IPS-18c (cell line): ENCODE results near the gene PRSS56.
A peak's percentile ranks its signal among the peaks of the same experiment; 100 is the strongest.

Source experiments
- H3K4me3 ChIP-seq: 2 replicates; pipeline ENCODE4 v1.7.0; 2013; ENCODE audit warnings: low read depth, mild to moderate bottlenecking, low read length, moderate library complexity; ENCODE audit not compliant: insufficient read depth
- H3K9me3 ChIP-seq: one replicate; pipeline ENCODE4 v1.6.1; 2013; ENCODE audit warnings: mild to moderate bottlenecking, low read length, moderate library complexity; ENCODE audit not compliant: control insufficient read depth, insufficient read depth

PRSS56 gene

DNA sequence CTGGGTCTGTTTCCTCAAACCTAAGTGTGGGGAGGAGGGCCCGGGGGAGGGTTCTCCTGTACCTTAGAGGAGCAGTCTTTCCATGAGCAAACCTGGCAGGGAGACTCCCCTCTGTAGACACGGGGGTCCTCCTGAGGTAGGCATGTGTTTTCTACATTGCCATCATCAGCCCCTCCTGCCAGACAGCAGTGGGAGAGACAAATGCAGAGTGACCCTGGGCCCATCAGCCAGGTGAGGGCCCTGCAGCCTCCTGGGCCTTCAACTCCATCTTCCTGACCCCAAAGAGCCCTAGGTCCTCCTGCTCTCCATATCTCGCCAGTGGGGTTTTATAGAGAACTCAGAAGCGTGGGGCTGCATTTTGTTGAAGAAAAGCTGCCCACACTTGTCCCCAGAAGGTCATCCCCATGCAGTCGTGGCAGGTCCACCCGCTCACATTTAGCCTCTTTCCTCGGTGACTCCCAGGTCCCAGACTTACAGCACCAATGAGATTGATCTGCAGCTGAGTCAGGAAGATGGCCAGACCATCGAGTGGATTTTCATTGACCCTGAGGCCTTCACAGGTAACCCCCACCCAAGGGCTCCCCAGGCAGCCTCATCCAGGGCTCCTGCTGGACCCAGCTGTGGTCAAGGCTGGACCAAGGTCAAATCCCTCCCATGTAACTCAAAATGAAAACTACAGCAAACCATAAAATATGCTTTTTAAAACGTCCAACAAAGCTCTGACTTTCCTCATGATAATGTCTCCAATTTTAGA, 21.9 kb downstream of the PRSS56 start:
- Histone ChIP-seq H3K9me3 (no peaks in the 10 kb centered on the region), H3K4me3 (no peak overlapping the region)

DNA sequence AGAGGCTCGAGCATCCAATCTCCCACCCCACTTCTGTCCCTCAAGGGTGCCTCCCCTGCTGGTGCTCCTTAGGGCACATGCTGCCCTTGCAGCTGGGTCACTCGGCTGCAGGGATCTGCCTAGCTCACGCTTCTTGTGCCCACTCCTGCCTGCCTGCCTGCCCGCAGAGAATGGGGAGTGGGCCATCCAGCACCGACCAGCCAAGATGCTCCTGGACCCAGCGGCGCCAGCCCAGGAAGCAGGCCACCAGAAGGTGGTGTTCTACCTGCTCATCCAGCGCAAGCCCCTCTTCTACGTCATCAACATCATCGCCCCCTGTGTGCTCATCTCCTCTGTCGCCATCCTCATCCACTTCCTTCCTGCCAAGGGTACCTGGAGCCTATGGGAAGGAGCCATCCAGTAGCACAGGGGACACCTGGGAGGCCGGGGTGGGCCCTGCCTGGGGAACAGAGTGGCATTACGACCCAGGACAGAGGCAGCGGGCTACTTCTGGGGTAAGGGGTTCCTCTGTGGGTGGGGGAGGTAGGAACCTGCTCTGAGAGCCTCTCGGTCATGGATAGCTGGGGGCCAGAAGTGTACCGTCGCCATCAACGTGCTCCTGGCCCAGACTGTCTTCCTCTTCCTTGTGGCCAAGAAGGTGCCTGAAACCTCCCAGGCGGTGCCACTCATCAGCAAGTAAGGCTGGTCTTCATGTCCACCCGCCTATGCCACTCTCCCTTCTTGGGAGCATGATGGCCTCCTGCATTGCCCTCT, 22.7 kb downstream of the PRSS56 start:
- H3K9me3 ChIP-seq, result no peaks in the 10 kb centered on the region
- H3K4me3 ChIP-seq, result no peak overlapping the region

DNA sequence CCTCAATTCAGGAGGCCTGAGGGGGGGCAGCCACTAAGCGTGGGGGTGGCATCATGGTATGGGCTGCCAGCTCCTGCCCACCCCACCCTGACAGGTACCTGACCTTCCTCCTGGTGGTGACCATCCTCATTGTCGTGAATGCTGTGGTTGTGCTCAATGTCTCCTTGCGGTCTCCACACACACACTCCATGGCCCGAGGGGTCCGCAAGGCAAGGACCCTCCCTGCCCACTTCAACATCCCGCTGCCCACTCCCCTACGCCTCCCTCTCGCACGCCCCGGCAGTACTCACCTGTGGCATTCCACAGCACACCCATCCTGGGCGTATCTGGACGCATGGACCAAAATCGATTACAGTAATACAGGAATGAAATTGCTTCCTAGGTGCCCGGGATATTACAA, 23.3 kb downstream of the PRSS56 start:
- no peak overlapping the region for H3K4me3 ChIP-seq

DNA sequence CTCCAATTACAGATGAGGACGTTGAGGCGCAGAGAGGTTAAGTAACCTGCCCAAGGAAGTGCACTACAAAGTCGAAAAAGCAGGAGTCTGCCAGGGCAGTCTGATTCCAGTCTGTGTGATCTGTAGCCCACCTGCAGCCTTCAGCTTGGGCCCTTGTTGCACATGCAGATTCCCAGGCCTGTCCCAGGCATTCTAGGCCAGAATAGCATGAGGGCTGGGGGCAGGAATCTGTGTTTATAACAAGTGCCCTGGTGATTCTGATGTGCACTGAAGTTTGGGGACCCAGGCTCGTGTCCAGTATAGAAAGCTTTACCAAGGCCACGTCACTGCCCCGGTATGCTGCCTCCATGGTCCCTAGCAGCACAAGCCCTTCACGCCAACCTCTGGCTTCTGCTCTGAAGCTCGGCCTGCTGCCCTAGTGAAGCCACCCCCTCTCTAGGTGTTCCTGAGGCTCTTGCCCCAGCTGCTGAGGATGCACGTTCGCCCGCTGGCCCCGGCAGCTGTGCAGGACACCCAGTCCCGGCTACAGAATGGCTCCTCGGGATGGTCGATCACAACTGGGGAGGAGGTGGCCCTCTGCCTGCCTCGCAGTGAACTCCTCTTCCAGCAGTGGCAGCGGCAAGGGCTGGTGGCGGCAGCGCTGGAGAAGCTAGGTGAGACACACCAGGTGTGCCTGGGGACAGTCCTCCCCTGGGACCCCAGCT, 23.9 kb downstream of the PRSS56 start:
- Histone ChIP-seq H3K9me3 (no peaks in the 10 kb centered on the region), H3K4me3 (no peak overlapping the region)

More for the DNA sequence above, 23.3 kb downstream of the PRSS56 start:
- H3K9me3 ChIP-seq, result no peaks in the 10 kb centered on the region

DNA sequence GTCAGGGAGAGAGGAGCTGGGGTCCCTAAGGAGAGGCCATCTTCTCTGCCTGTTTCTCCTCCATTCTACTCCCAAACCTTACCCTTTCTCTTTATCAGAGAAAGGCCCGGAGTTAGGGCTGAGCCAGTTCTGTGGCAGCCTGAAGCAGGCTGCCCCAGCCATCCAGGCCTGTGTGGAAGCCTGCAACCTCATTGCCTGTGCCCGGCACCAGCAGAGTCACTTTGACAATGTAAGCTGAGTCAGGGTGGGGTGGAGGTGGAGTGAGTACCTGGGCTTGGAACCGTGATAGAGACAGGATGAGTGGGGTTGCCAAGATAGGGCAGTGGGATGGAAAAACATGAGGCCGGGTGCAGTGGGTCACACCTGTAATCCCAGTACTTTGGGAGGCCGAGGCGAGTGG, 24.5 kb downstream of the PRSS56 start:
- no peaks in the 10 kb centered on the region for H3K9me3 ChIP-seq
- no peak overlapping the region for H3K4me3 ChIP-seq

DNA sequence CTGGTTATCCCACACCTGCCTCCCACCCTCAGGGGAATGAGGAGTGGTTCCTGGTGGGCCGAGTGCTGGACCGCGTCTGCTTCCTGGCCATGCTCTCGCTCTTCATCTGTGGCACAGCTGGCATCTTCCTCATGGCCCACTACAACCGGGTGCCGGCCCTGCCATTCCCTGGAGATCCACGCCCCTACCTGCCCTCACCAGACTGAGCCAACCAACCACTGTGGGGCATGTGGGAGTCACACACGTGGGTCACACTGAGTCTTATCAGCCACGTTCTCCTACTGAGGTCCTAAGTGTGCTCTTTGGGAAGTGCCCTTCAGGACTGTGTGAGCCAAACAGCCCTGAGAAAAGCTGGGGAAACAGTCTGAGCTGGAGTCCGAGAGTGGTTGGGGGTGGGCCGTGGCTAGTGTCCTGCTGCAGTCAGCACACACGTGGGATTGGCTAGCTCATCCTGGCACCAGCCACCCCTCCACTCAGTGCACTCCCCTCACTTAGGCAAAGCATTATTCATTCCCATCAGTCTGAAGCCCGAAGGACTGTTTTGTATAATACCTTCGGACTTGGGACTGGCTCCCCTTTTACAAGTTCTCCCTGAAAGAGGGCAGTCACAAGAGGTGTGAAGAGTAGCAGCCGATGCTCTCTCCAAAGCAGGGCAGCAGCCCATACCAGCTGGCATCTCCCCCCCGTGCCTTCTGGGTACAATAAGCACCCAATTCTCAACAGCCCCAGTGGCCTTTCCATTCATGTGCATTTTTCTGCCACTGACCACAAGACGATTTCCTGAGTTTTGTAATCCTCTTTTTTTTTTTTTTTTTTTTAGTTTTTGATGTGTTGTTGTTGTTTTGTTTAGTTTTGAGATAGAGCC, 25.6 kb downstream of the PRSS56 start:
- Histone ChIP-seq H3K4me3 (no peak overlapping the region), H3K9me3 (no peaks in the 10 kb centered on the region)

DNA sequence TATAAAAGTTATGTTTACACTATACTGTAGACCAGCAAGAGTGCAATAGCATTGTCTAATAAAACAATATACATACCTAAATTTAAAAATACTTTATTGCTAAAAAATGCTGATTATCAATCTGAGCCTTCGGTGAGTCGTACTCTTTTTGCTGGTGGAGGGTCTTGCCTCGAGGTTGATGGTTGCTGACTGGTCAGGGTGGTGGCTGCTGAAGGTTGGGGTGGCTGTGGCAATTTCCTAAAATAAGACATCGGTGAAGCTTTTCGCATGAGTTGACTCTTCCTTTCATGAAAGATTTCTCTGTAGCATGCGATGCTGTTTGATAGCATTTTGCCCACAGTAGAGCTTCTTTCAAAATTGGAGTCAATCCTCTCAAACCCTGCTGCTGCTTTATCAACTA, 27.8 kb downstream of the PRSS56 start:
- Histone ChIP-seq H3K4me3 (no peak overlapping the region), H3K9me3 (no peaks in the 10 kb centered on the region)

DNA sequence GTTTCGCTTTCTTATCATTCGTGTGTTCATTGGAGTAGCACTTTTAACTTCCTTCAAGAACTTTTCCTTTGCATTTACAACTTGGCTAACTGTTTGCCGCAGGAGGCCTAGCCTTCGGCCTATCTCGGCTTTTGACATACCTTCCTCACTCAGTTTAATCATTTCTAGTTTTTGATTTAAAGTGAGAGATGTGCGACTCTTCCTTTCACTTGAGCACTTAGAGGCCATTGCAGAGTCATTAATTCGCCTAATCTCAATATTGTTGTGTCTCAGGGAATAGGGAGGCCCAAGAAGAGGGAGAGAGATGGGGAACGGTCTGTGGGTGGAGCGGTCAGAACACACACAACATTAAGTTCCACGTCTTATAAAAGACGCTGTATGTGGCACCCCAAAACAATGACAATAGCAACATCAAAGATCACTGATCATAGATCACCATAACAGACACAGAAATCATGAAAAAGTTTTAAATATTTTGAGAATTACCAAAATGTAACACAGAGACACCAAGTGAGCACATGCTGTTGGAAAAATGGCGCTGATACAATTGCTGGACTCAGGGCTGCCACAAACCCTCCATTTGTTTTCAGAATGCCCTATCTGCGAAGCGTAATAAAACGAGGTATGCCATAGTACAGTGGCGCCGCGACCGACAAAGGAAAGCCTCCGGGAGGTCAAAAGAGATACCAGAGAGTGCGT, 29.6 kb downstream of the PRSS56 start:
- H3K4me3 ChIP-seq, result peak overlapping the region; percentile 96
- no peaks in the 10 kb centered on the region for H3K9me3 ChIP-seq

DNA sequence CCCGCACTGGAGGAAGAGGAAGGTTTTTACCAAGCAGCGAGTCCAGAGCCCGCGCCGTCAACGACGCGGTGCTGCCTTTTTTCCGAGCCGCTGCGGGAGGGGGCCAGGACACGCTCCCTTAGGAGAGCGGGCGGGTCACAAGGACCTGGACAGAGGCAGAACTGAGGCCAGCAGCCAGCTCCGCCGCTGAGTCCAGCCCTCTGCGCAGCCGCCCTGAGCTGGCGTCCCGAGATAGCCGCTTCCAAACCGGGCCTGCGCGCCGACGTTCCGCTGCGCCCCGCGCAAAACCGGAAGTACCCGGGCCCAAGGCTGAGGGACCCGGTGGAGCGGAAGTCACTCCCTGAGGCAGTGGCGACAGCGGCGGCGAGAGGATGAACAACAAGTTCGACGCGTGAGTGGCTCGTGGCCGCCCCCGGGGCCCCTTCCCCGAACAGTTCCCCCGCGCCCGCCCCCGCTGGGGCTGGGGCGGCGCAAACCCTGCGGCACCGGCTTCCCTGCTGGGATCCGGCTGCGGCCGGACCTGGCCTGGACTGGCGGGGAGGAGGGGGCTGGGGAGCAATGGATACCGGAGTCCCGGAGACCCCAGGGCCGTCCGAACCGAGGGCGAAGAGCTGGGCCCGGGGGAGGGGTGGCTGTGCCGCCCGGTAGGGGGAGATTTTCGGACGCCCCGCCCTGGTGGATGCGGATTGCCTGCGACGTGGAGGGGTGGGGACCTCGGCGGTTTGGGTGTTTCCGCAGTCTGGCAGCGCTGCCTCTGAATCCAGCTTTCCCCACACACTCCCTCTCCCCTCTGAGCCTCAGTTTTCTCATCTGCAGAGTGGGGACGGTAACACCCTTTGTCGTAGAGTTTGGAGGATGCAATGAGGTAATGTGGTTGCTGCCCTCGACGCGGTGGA, 30.4 kb downstream of the PRSS56 start, which contains the start of the genes EIF4E2 and TIGD1:
TSS of gene EIF4E2 (plus strand) at position 336 of the 896 bp plus-strand sequence. CDS start at position 372, 36 bp downstream.
TSS of gene TIGD1 (minus strand) at position 204 of the 896 bp plus-strand sequence. CDS start 675 bp downstream, outside the sequence.
- peak within 1 kb of the TSS; percentile 96 for H3K4me3 ChIP-seq
- no peaks in the 10 kb centered on the region for H3K9me3 ChIP-seq

DNA sequence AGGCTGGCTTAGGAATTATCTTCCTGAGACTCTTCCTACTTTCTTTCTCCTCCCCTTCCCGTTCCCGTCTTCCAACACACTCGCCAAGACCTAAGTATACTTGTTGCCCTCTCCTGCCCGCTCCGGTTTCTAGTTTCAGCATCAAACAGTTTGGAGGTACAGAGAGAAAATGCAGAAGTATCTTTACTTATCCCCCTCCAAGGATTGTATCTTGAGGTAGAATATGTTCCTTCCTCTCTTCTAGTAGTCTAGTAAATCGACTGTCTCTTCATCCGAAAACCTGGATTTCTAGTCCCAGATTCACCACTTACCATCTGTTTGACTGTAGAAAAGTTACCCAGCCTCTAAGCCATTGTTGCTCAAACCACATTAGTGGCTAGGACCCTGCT, 31.1 kb downstream of the PRSS56 start:
- peak overlapping the region; percentile 96 for H3K4me3 ChIP-seq

DNA sequence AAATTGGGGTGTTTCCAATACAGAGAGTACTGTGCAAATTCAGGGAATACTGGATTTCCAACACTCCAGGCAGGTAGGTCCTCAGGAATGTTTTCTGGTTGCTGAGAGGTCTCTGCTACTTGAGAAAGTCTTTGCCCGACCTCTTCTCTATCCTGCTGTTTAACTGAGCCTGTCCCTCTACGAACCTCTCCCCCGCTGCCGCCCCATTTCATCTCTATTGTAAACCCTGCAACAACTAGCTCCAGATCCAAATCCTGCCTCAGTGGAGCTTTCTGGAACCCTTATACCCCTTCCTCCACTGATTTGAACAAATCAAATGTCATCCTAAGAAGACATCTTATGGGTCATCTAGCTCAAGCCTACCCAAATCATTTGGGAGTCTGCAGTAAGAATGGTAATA, 31.6 kb downstream of the PRSS56 start:
- Histone ChIP-seq H3K9me3 (no peaks in the 10 kb centered on the region), H3K4me3 (peak overlapping the region; percentile 96)

More for the DNA sequence above, 31.1 kb downstream of the PRSS56 start:
- no peaks in the 10 kb centered on the region for H3K9me3 ChIP-seq

DNA sequence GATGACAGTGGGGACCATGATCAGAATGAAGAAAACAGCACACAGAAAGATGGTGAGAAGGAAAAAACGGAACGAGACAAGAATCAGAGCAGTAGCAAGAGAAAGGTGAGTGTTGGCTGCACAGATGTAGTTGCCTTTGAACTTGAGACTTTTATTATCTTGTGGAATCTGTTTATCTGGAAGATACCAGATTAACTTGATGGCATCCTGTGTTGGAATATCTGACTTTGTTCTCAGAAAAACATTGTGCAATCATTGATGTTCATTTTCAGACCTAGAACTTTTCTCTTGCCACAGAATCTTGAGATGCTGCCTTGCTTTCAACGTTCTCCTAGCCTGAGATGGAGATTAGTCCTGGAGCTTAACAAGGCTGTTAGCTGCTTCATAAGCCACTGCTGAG, 36.2 kb downstream of the PRSS56 start:
- Histone ChIP-seq H3K4me3 (no peak overlapping the region), H3K9me3 (no peaks in the 10 kb centered on the region)

DNA sequence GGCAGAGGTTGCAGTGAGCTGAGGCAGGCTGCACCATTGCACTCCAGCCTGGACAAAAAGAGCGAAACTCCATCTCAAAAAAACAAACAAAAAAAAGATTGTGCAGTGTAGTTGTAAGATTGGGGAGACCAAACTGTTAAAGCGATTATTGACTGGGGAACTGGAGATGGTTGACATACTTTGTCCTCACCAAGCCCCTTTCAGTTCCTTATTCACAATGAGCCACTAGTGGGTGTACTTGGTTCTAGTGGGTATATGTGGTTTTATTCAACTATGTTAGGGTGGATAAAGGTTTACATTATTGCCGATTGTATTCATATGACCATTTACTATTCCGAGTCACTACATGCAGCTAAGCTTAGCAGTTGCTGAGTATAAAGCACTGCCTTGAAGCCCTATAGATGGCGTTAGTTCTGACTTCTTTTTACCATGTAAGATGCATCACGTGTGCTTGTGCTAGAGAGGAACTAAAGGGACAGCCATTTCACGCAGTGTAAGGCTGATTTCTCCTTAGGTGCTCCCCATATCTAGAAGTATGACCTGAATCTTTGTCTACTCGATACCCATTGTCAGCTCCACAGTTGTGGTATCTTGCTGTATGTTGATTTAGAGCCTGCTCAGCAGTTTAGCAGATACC, 42.4 kb downstream of the PRSS56 start:
- no peak overlapping the region for H3K4me3 ChIP-seq
- H3K9me3 ChIP-seq, result no peaks in the 10 kb centered on the region

DNA sequence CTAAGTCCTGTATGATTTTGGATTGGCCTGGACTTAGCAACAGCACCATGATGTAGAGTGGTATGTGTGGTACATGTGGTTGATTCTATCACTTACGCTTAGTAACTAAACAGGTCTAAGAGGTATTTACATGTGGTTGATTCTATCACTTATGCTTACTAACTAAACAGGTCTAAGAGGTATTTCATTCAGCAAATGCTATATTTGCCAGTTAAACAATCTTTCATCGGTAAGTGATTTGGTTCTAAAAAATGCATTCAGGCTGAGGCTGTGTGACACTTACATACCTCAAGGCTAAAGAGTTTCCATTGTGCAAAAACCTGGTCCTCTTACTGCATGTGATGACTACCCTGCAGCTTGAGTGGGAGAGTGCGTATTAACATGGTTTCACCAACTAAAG, 43.4 kb downstream of the PRSS56 start:
- Histone ChIP-seq H3K9me3 (no peaks in the 10 kb centered on the region), H3K4me3 (no peak overlapping the region)

DNA sequence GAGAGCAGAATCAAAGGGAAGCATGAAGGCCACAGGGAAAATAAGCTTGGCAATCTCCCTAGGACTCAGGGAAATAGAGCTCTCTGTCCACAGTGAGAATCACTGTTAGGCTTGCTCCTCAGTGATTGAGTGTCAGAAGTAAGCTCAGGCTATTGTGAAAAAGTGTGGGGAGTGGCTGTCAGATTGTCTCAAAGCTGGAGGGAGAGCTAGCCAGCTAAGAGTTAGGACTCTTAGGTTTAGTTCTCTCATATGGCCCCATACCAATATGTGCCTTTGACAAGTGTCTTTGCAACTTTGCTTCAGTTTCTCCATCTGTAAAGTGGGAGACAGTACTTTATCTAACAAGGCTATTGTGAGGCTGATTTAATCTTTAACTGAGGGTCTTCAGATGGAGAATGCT, 47.5 kb downstream of the PRSS56 start:
- H3K4me3 ChIP-seq, result no peak overlapping the region
- no peaks in the 10 kb centered on the region for H3K9me3 ChIP-seq
